HS-27A (cell line): ENCODE measurements around the gene LRRC7.
"Not testable (repeated sequence)": the region's sequence is repeated elsewhere in the genome, so short reads cannot be mapped to it uniquely, and the experiment has no call there.

ENCODE experiments used
- DNase-seq: peaks from one replicate; pipeline ENCODE4 v3.0.0-alpha.2; 2012; ENCODE audit warnings: low read depth, missing footprints

The LRRC7 gene

GRCh38 chr1:69697340-69697739 is 129.6 kb downstream of the LRRC7 start:
- no peak for DNase-seq

- DNase-seq: no peak
These were observed 133.0 kb downstream of the LRRC7 start for GRCh38 chr1:69700770-69701169.

- DNase-seq: no peak
These were observed 134.4 kb downstream of the LRRC7 start for GRCh38 chr1:69702085-69702484.

GRCh38 chr1:69706473-69706872 is 138.8 kb downstream of the LRRC7 start:
- DNase-seq: no peak

- no peak for DNase-seq
These were observed 139.4 kb downstream of the LRRC7 start for GRCh38 chr1:69707103-69707502.

GRCh38 chr1:69710484-69711189 is 142.9 kb downstream of the LRRC7 start:
- DNase-seq: no peak

GRCh38 chr1:69711190-69711930 is 143.6 kb downstream of the LRRC7 start:
- no peak for DNase-seq

GRCh38 chr1:69717834-69718233 is 150.1 kb downstream of the LRRC7 start:
- not testable (repeated sequence) for DNase-seq

- no peak for DNase-seq
These were observed 160.5 kb downstream of the LRRC7 start for GRCh38 chr1:69728206-69728605.

GRCh38 chr1:69733061-69733460 is 165.3 kb downstream of the LRRC7 start:
- no peak for DNase-seq

- DNase-seq: peak; percentile 73
These were observed 169.9 kb downstream of the LRRC7 start for GRCh38 chr1:69737527-69738185.

- no peak for DNase-seq
These were observed 170.9 kb downstream of the LRRC7 start for GRCh38 chr1:69738458-69739250.

GRCh38 chr1:69739251-69739605 is 171.5 kb downstream of the LRRC7 start:
- no peak for DNase-seq

- no peak for DNase-seq
These were observed 175.4 kb downstream of the LRRC7 start for GRCh38 chr1:69743146-69743545.

GRCh38 chr1:69744381-69744780 is 176.7 kb downstream of the LRRC7 start:
- DNase-seq: no peak

- no peak for DNase-seq
These were observed 179.5 kb downstream of the LRRC7 start for GRCh38 chr1:69747207-69747606.

- DNase-seq: no peak
These were observed 182.9 kb downstream of the LRRC7 start for GRCh38 chr1:69750638-69751037.

GRCh38 chr1:69752831-69753230 is 185.1 kb downstream of the LRRC7 start:
- DNase-seq: no peak

GRCh38 chr1:69754521-69754920 is 186.8 kb downstream of the LRRC7 start:
- no peak for DNase-seq

- no peak for DNase-seq
These were observed 187.9 kb downstream of the LRRC7 start for GRCh38 chr1:69755647-69756046.

GRCh38 chr1:69765951-69766350 is 198.2 kb downstream of the LRRC7 start:
- DNase-seq: no peak

GRCh38 chr1:69766431-69767180 is 198.9 kb downstream of the LRRC7 start:
- DNase-seq: no peak
